GM18520 (cell line): ENCODE measurements around the gene PCDHGB4.
A peak's percentile ranks its signal among the peaks of the same experiment; 100 is the strongest.
"Not testable (repeated sequence)": the region's sequence is repeated elsewhere in the genome, so short reads cannot be mapped to it uniquely, and the experiment has no call there.

Experiments used
- ATAC-seq: cut with Tn5 transposase; IDR thresholded peaks from one replicate; pipeline ENCODE4 v1.9.1; 2021; ENCODE audit not compliant: unreplicated experiment

PCDHGB4 gene

DNA sequence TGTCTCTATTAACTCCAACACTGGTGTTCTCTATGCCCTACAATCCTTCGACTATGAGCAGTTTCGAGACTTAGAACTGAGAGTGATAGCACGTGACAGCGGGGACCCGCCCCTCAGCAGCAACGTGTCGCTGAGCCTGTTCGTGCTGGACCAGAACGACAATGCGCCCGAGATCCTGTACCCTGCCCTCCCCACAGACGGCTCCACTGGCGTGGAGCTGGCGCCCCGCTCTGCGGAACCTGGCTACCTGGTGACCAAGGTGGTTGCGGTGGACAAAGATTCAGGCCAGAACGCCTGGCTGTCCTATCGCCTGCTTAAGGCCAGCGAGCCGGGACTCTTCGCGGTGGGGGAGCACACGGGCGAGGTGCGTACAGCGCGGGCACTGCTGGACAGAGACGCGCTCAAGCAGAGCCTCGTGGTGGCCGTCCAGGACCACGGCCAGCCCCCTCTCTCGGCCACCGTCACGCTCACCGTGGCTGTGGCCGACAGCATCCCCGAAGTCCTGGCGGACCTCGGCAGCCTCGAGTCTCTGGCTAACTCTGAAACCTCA is 35.3 kb downstream of the PCDHGB4 start:
- no peak for ATAC-seq

DNA sequence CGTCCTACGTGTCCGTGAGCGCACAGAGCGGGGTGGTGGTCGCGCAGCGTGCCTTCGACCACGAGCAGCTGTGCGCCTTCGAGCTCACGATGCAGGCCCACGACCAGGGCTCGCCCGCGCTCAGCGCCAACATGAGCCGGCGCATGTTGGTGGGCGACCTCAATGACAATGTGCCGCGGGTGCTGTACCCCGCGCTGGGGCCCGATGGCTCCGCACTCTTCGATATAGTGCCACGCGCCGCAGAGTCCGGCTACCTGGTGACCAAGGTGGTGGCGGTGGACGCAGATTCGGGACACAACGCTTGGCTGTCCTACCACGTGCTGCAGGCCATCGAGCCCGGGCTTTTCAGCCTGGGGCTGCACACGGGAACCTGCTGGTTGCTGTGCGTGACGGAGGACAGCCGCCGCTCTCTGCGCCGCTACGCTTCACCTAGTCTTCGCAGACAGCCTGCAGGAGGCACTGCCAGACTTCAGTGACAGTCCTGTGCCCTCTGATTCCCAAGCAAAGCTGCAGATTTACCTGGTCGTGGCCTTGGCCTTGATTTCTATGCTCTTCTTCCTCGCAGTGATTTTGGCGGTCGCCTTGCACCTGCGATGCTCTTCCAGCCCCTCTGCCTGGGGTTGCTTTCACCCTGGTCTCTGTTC is 40.4 kb downstream of the PCDHGB4 start:
- no peak for ATAC-seq

DNA sequence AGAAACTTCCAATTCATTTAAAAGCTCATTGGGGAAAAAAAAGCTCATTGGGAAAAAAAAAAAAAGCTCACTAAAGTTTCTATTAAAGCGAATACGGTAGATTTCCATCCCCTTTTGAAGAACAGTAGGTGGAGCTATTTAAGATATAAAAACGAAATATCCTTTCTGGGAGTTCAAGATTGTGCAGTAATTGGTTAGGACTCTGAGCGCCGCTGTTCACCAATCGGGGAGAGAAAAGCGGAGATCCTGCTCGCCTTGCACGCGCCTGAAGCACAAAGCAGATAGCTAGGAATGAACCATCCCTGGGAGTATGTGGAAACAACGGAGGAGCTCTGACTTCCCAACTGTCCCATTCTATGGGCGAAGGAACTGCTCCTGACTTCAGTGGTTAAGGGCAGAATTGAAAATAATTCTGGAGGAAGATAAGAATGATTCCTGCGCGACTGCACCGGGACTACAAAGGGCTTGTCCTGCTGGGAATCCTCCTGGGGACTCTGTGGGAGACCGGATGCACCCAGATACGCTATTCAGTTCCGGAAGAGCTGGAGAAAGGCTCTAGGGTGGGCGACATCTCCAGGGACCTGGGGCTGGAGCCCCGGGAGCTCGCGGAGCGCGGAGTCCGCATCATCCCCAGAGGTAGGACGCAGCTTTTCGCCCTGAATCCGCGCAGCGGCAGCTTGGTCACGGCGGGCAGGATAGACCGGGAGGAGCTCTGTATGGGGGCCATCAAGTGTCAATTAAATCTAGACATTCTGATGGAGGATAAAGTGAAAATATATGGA is 43.0 kb downstream of the PCDHGB4 start, which contains the start of gene PCDHGA12:
TSS of gene PCDHGA12 (plus strand) at position 176 of the 782 bp plus-strand sequence. CDS start at position 429, 253 bp downstream.
- peak; percentile 68 for ATAC-seq

DNA sequence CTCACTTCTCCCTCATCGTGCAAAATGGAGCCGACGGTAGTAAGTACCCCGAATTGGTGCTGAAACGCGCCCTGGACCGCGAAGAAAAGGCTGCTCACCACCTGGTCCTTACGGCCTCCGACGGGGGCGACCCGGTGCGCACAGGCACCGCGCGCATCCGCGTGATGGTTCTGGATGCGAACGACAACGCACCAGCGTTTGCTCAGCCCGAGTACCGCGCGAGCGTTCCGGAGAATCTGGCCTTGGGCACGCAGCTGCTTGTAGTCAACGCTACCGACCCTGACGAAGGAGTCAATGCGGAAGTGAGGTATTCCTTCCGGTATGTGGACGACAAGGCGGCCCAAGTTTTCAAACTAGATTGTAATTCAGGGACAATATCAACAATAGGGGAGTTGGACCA is 43.8 kb downstream of the PCDHGB4 start:
- ATAC-seq = no peak

DNA sequence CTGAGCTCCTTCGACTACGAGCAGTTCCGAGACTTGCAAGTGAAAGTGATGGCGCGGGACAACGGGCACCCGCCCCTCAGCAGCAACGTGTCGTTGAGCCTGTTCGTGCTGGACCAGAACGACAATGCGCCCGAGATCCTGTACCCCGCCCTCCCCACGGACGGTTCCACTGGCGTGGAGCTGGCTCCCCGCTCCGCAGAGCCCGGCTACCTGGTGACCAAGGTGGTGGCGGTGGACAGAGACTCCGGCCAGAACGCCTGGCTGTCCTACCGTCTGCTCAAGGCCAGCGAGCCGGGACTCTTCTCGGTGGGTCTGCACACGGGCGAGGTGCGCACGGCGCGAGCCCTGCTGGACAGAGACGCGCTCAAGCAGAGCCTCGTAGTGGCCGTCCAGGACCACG is 44.8 kb downstream of the PCDHGB4 start:
- ATAC-seq = not testable (repeated sequence)

DNA sequence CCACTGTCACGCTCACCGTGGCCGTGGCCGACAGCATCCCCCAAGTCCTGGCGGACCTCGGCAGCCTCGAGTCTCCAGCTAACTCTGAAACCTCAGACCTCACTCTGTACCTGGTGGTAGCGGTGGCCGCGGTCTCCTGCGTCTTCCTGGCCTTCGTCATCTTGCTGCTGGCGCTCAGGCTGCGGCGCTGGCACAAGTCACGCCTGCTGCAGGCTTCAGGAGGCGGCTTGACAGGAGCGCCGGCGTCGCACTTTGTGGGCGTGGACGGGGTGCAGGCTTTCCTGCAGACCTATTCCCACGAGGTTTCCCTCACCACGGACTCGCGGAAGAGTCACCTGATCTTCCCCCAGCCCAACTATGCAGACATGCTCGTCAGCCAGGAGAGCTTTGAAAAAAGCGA is 45.2 kb downstream of the PCDHGB4 start:
- ATAC-seq = not testable (repeated sequence)

DNA sequence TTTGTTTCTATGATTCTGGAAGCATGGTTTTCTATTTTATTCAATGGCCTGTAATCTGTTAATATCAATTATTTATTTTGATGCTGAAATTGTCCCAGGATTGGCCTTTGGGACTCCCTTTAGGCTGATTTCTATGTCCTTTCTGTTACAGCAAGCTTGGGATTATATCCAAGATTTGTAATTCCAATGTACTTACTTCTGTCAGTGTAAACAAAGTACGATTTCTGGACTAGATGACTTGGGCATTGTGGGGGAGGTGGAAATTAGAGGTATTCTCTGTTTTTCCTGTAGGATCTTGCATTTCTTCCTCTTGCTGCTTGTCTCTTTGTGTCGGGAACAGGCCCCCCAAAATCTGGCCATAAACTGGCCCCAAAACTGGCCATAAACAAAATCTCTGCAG is 46.5 kb downstream of the PCDHGB4 start:
- no peak for ATAC-seq

DNA sequence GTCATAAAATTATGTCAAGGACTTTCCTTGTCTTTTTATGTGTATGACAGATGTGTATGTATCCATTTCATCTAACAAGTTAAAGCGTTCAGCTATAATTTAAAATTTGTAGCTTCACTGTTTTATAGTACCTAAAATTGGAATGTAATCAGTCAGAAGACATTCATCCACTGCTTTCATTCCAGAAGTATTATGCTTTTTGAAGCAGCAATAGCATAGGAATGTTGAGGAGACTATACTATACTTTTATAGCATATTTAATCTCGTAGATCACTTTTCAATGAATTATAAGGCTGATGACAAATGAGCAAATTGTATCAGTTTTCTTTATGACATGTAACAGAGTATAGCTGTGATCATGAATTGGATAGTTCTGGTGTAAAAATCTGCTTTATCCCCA is 49.7 kb downstream of the PCDHGB4 start:
- ATAC-seq = no peak

DNA sequence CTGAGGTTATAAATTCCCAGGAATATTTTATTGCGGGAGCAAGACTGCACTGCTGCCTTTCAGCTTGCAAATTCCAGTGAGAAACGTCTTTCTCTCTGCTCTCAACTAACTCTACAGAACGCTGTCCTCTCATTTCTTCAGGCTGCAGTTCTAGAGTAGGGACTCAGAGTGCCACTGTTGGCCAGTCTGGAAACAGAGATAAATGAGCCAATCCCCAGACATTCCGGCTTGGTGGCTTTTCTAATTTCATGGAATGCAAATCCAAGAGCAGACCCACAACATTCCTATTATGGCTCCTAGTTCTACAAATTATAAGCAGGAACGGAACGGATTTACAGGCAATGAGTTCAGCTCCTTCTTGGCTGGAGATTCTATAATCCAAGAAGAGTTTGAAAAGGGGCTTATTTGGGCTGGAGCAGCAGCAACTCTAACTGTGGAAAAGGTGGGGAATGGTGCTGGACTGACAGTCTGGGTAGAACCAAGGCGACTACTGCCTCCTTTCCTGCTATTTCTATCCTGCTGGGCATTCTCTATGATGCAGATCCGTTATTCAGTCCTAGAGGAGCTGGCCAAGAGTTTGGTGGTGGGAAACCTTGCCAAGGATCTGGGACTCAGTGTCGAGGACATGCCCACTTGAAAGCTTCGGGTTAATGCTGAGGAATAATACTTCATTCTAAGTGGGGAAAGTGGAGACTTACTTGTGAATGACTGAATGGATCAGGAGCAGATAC is 52.1 kb downstream of the PCDHGB4 start:
- no peak for ATAC-seq
